Esophagus squamous epithelium (tissue), 5 donors: Measurements from ENCODE around the gene CXXC1. TPM values are rescaled to one million over a fixed set of nuclear protein-coding genes. Genes with fewer than 3 reads are reported as not detected.

ENCODE experiments used
- DNase-seq: peaks from one replicate; lab custom pipeline; 2025; lab: John Stamatoyannopoulos, UW
- H3K27ac ChIP-seq, 4 donors: fragments of 200-600 bp; sonication (generic); one replicate each; pipeline ENCODE4 v1.5.1; 2016 to 2019; ENCODE audit warnings: mild to moderate bottlenecking in 1 of 4
- H3K27me3 ChIP-seq, 4 donors: fragments of 200-600 bp; sonication (generic); 1 replicate in 3 of 4; 2 replicates in 1 of 4; pipeline versions ENCODE4 v1.5.1 to v1.6.0; 2017 to 2021; ENCODE audit warnings: antibody characterized with exemption in 1 of 4
- H3K36me3 ChIP-seq, 3 donors: fragments of 200-600 bp; sonication (generic); one replicate each; pipeline ENCODE4 v1.5.1; 2016 to 2019
- H3K4me1 ChIP-seq, 3 donors: fragments of 200-600 bp; sonication (generic); one replicate each; pipeline ENCODE4 v1.5.1; 2017 to 2019
- H3K4me3 ChIP-seq, 4 donors: fragments of 200-600 bp; sonication (generic); 1 replicate in 3 of 4; 2 replicates in 1 of 4; pipeline ENCODE4 v1.5.1; 2016 to 2019; ENCODE audit warnings: mild to moderate bottlenecking in 2 of 4, moderate library complexity in 1 of 4
- H3K9me3 ChIP-seq, 3 donors: fragments of 200-600 bp; sonication (generic); one replicate each; pipeline ENCODE4 v1.5.1; 2016 to 2019
- CTCF ChIP-seq, 6 experiments: fragments of 450-650 bp in 4 of 6; fragments of 200-600 bp in 2 of 6; sonication (generic) in 2 of 6; IDR thresholded peaks; one replicate each; pipeline ENCODE4 v1.5.1; 2016 to 2019; ENCODE audit warnings: antibody characterized with exemption in 6 of 6, mild to moderate bottlenecking in 4 of 6, moderate library complexity in 4 of 6
- POLR2A ChIP-seq, 4 donors: fragments of 450-650 bp; IDR thresholded peaks; one replicate each; pipeline ENCODE4 v1.6.1; 2017; ENCODE audit warnings: antibody characterized with exemption in 4 of 4, mild to moderate bottlenecking in 4 of 4, moderate library complexity in 3 of 4
- WGBS, 2 donors: methylation state at CpG; one replicate each; pipeline ENCODE4 v1.1.5; 2018; 5-methylcytosine and 5-hydroxymethylcytosine counted together
- intact Hi-C: fragments of 100-400 bp; cut with DNase I; formaldehyde crosslinking; loops from one replicate; pipeline ENCODE4 v1.15.0; 2022
- total RNA-seq, 4 donors: library from RNA; depleted of rRNA; stranded (reverse); fragments of >200 nt; gene quantifications; one replicate each; pipeline ENCODE4 v1.1.0, GENCODE V29; 2016
- donor health status: DM: yes; HTN: yes; CAD: no.

Gene CXXC1
- total RNA-seq, 4 donors from 2014 or later, result 42.0 to 58.9 (median 53.9) TPM

- intact Hi-C loops, result no loop called here
- TF ChIP-seq CTCF (IDR thresholded peaks at IDR 0.05) (peak; percentile 51 to 78 (median 68)), POLR2A (IDR thresholded peaks at IDR 0.05) (no peak)
- Histone ChIP-seq H3K4me3 (peak overlapping the region; percentile 36 to 67 (median 54)), H3K4me1 (peaks cover 4 to 32% (median 5%) of the 10 kb centered on the region in 3 donors), H3K9me3 (no peaks in the 10 kb centered on the region), H3K27me3 (no peaks in the 10 kb centered on the region), H3K36me3 (peaks cover 14 to 46% (median 25%) of the 10 kb centered on the region in 3 donors), H3K27ac (peak overlapping the region; percentile 52 to 89 (median 79))
- peak; percentile 47 for DNase-seq
- WGBS, 2 donors, result 11 to 26% methylated on average over 8 to 12 of the region's 56 CpGs
Measured at GRCh38 chr18:50268022-50268747, 19.3 kb downstream of the CXXC1 start.

DNA sequence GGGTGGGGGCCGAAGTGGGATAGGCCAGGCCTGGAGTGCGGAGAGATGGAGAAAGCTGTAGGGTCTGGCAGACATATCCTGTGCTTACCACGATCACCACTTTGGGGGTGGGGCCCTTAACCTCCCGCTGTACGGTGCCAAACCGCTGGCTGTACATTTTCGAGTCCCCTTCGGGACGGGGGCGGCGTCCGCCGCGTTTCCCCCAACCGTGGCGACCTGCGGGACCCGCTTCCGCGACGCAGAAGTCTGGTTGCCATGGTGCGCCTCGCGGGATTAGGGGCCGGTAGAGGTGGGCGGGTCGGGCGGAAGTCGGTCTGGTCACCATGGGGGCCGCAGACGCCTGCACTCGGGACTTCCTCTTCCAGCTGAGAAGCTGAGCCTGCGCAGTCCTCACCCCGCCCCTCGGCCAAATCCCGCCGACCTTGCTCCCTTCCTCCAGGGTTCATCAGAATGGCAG, 21.2 kb downstream of the CXXC1 start, which contains the start of gene CFAP53:
Gene CFAP53, minus strand, starts transcription at position 248 of the 457 bp plus-strand sequence. Its CDS starts 91 bp downstream, at position 157.
- TF ChIP-seq POLR2A (IDR thresholded peaks at IDR 0.05) (no peak), CTCF (IDR thresholded peaks at IDR 0.05) (peak in 1 of 6 experiments; percentile 17)
- Histone ChIP-seq H3K27me3 (no peaks in the 10 kb centered on the region), H3K4me3 (peak within 1 kb of the TSS; percentile 50 to 75 (median 64)), H3K9me3 (no peaks in the 10 kb centered on the region), H3K4me1 (peaks cover 4 to 32% (median 5%) of the 10 kb centered on the region in 3 donors), H3K36me3 (peaks cover 0 to 26% (median 10%) of the 10 kb centered on the region in 3 donors), H3K27ac (peak within 1 kb of the TSS in 2 of 4 donors; percentile 54 to 55)
- intact Hi-C loops, result no loop called here
- DNase-seq, result peak; percentile 80
- WGBS, 2 donors, result 0% methylated on average over 13 to 33 of the region's 37 CpGs

DNA sequence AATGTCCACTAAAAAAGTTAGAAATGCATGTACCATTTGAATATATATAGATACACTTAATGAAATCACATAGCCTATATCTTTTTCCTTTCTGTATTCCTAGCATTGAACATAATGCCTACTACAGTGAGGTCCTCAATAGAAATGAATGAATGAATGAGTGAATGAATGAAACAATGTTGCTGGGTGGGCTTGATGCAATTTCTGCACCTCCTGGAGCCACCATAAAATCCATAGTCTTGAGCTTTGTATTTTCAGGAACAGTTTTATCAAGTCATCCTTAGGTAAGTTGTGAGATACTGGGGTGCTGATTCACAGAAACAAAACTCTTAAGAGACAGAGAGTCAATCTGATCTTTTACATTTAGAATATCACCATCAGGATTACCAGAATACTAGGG, 24.5 kb downstream of the CXXC1 start:
- no peaks in the 10 kb centered on the region for H3K36me3 ChIP-seq
- intact Hi-C loops, result no loop called here
- no peak for DNase-seq
- peaks cover 4 to 24% (median 5%) of the 10 kb centered on the region in 3 donors for H3K4me1 ChIP-seq
- no peak overlapping the region for H3K4me3 ChIP-seq
- H3K27me3 ChIP-seq, result no peaks in the 10 kb centered on the region
- TF ChIP-seq CTCF (IDR thresholded peaks at IDR 0.05), result no peak
- TF ChIP-seq POLR2A (IDR thresholded peaks at IDR 0.05), result no peak
- H3K27ac ChIP-seq, result no peak overlapping the region
- H3K9me3 ChIP-seq, result no peaks in the 10 kb centered on the region

DNA sequence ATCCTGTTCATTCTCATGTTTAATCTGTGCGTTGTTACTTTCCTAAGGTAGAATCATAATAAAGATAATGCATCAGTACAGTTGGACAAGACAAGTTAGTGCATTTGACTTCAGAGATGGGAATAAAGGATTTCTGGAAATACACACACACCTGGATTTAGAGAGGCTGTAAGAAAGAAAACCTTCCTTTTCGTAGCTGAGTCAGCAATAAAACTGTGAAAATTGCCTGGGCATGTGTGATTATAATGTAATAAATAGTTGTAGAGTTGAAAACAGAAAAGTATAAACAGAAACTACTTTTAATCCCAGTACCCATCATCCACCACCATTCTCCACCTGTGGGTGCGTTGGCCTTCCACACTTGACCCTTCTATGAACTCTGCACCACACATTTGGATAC, 36.6 kb downstream of the CXXC1 start:
- 42 to 68% methylated on average over 3 of the region's 3 CpGs for WGBS, 2 donors
- DNase-seq, result no peak
- Histone ChIP-seq H3K36me3 (no peaks in the 10 kb centered on the region), H3K27me3 (no peaks in the 10 kb centered on the region), H3K27ac (no peak overlapping the region), H3K4me1 (no peaks in the 10 kb centered on the region), H3K9me3 (no peaks in the 10 kb centered on the region), H3K4me3 (no peak overlapping the region)
- no peak for TF ChIP-seq CTCF (IDR thresholded peaks at IDR 0.05)
- no peak for TF ChIP-seq POLR2A (IDR thresholded peaks at IDR 0.05)
- intact Hi-C loops, result no loop called here

DNA sequence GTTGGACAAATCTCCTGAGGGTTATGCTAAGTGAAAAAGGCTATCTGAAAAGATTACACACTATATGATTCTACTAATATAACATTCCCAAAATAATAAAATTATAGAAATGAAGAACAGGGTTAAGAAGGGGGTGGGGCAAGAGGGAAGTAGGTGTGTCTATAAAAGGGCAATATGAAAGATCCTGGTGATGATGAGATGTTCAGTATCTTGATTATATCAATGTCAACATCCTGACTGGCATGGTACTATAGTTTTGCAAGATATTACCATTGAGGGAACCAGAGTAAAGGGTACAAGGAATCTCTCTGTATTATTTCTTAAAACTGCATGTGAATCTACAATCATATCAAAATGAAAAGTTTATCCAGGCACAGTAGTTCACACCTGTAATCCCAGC, 37.9 kb downstream of the CXXC1 start:
- Histone ChIP-seq H3K4me1 (no peaks in the 10 kb centered on the region), H3K9me3 (no peaks in the 10 kb centered on the region), H3K36me3 (no peaks in the 10 kb centered on the region), H3K27me3 (no peaks in the 10 kb centered on the region), H3K4me3 (no peak overlapping the region), H3K27ac (no peak overlapping the region)
- TF ChIP-seq CTCF (IDR thresholded peaks at IDR 0.05), result no peak
- TF ChIP-seq POLR2A (IDR thresholded peaks at IDR 0.05), result no peak
- DNase-seq, result no peak
- intact Hi-C loops, result no loop called here
